GM21717 (cell line): ENCODE measurements around the gene GCN1.

Source experiments
- ATAC-seq: cut with Tn5 transposase; IDR thresholded peaks from one replicate; pipeline ENCODE4 v1.9.1; 2021; ENCODE audit warnings: mild to moderate bottlenecking, moderate library complexity; ENCODE audit not compliant: unreplicated experiment

Gene GCN1

GRCh38 chr12:120099738-120100137, 94.8 kb downstream of the GCN1 start:
- no peak for ATAC-seq

- no peak for ATAC-seq
Observed at GRCh38 chr12:120098756-120099470, 95.6 kb downstream of the GCN1 start.

- ATAC-seq: no peak
Observed at GRCh38 chr12:120096671-120097202, 97.8 kb downstream of the GCN1 start.

- ATAC-seq: no peak
Observed at GRCh38 chr12:120095736-120096135, 98.8 kb downstream of the GCN1 start.

- ATAC-seq: no peak
Observed at GRCh38 chr12:120095331-120095730, 99.2 kb downstream of the GCN1 start.

- no peak for ATAC-seq
Observed at GRCh38 chr12:120094485-120094884, 100.0 kb downstream of the GCN1 start.

- no peak for ATAC-seq
Observed at GRCh38 chr12:120093592-120094355, 100.7 kb downstream of the GCN1 start.

GRCh38 chr12:120093336-120093591, 101.3 kb downstream of the GCN1 start:
- ATAC-seq: no peak

GRCh38 chr12:120092551-120093335, 101.8 kb downstream of the GCN1 start:
- ATAC-seq: no peak

GRCh38 chr12:120091371-120092090, 103.0 kb downstream of the GCN1 start:
- no peak for ATAC-seq

- no peak for ATAC-seq
Observed at GRCh38 chr12:120090626-120091295, 103.8 kb downstream of the GCN1 start.

- no peak for ATAC-seq
Observed at GRCh38 chr12:120090206-120090605, 104.3 kb downstream of the GCN1 start.

- no peak for ATAC-seq
Observed at GRCh38 chr12:120089796-120090195, 104.7 kb downstream of the GCN1 start.

GRCh38 chr12:120089105-120089504, 105.4 kb downstream of the GCN1 start:
- ATAC-seq: no peak

- ATAC-seq: peak; percentile 97
Observed at GRCh38 chr12:120086801-120087621, 107.5 kb downstream of the GCN1 start.

GRCh38 chr12:120085920-120086645, 108.4 kb downstream of the GCN1 start:
- no peak for ATAC-seq

- ATAC-seq: no peak
Observed at GRCh38 chr12:120081641-120082040, 112.9 kb downstream of the GCN1 start.

GRCh38 chr12:120079411-120080400, 114.8 kb downstream of the GCN1 start:
- ATAC-seq: no peak
